ENCODE measurements around the gene LRP5. TPM values are rescaled to one million over a fixed set of nuclear protein-coding genes. Genes with fewer than 3 reads are reported as not detected.
A peak's percentile ranks its signal among the peaks of the same experiment; 100 is the strongest.

Gene LRP5
- total and polyA plus RNA-seq, 9 of the 15 experiments (the other 6 are each of a cell fraction or from before 2014, with no cell fraction given): 0.48 to 44.2 (median 13.5) TPM

DNA sequence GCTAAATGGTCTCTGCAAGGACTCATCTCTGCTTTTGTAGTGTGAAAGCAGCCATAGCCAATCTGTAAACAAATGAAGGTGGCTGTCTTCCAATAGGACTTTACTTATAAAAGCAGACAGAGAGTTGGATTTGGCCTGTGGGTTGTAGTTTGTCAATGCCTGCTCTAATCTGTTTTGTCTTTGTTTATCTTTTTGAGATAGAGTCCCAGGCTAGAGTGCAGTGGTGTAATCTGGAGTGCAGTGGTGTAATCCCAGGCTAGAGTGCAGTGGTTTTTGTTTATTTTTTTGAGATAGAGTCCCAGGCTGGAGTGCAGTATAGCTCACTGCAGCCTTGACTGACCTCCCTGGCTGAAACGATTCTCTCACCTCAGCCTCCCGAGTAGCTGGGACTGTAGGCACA, 156.7 kb downstream of the LRP5 start:
- intact Hi-C loops (cut with micrococcal nuclease): no loop called here
- ChIA-PET CTCF (ENCODE audit: low intra/inter-chr PET ratio) (no interaction called here), POLR2A (interaction anchor here (1.2 kb wide), 1 partner anchor 9 kb away, joined by 5 read pairs; the partner anchor contains the start of gene PPP6R3)
- no TSS peak for BruUV-seq (replicated peaks)
- no peak overlapping the region for H3K4me2 ChIP-seq (ENCODE audit: insufficient read depth, low read length)
- FAIRE-seq (peak; percentile 15), ATAC-seq (peak; percentile 70), DNase-seq (ENCODE audit: extremely low read depth in 1 of 4, low spot score in 3 of 4) (no peak)
- H3K9me1 ChIP-seq (ENCODE audit: control insufficient read depth, insufficient read depth, low read length): peaks cover 19% of the 10 kb centered on the region
- 23% methylated on average over 2 of the region's 2 CpGs for WGBS (ENCODE audit: insufficient coverage, low coverage, missing lambda C conversion rate)
- no peak overlapping the region for H3K4me3 ChIP-seq
- TF ChIP-seq CEBPB (tag; IDR thresholded peaks at IDR 0.05): peak; percentile 40; the same call in 1 of the 2 replicates
- peak; percentile 46 to 55; a peak in 2 of 4 replicates for TF ChIP-seq KDM1A (IDR thresholded peaks at IDR 0.05)
- TF ChIP-seq FOXK2 (conservative IDR thresholded peaks at IDR 0.05 in 1 of 2, IDR thresholded peaks at IDR 0.05 in 1 of 2; ENCODE audit: low read depth in 2 of 2): peak in 1 of 2 experiments; percentile 62; a peak in 2 of 4 replicates
- 0 out of 2 replicates have a peak, but pooled peaks have one; percentile 26 for TF ChIP-seq CBFA2T3 (IDR thresholded peaks at IDR 0.05)
- TF ChIP-seq NFATC3 (IDR thresholded peaks at IDR 0.05): peak; percentile 86
- TF ChIP-seq, protein P1, sequence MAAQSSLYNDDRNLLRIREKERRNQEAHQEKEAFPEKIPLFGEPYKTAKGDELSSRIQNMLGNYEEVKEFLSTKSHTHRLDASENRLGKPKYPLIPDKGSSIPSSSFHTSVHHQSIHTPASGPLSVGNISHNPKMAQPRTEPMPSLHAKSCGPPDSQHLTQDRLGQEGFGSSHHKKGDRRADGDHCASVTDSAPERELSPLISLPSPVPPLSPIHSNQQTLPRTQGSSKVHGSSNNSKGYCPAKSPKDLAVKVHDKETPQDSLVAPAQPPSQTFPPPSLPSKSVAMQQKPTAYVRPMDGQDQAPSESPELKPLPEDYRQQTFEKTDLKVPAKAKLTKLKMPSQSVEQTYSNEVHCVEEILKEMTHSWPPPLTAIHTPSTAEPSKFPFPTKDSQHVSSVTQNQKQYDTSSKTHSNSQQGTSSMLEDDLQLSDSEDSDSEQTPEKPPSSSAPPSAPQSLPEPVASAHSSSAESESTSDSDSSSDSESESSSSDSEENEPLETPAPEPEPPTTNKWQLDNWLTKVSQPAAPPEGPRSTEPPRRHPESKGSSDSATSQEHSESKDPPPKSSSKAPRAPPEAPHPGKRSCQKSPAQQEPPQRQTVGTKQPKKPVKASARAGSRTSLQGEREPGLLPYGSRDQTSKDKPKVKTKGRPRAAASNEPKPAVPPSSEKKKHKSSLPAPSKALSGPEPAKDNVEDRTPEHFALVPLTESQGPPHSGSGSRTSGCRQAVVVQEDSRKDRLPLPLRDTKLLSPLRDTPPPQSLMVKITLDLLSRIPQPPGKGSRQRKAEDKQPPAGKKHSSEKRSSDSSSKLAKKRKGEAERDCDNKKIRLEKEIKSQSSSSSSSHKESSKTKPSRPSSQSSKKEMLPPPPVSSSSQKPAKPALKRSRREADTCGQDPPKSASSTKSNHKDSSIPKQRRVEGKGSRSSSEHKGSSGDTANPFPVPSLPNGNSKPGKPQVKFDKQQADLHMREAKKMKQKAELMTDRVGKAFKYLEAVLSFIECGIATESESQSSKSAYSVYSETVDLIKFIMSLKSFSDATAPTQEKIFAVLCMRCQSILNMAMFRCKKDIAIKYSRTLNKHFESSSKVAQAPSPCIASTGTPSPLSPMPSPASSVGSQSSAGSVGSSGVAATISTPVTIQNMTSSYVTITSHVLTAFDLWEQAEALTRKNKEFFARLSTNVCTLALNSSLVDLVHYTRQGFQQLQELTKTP (IDR thresholded peaks at IDR 0.05; ENCODE audit: low read depth in 1 of 2, partially characterized antibody in 2 of 2): peak in 1 of 2 experiments; percentile 57
- no peak for TF ChIP-seq RBM17 (IDR thresholded peaks at IDR 0.05; ENCODE audit: borderline replicate concordance, low read depth, low read length)
- TF ChIP-seq, protein P2, sequence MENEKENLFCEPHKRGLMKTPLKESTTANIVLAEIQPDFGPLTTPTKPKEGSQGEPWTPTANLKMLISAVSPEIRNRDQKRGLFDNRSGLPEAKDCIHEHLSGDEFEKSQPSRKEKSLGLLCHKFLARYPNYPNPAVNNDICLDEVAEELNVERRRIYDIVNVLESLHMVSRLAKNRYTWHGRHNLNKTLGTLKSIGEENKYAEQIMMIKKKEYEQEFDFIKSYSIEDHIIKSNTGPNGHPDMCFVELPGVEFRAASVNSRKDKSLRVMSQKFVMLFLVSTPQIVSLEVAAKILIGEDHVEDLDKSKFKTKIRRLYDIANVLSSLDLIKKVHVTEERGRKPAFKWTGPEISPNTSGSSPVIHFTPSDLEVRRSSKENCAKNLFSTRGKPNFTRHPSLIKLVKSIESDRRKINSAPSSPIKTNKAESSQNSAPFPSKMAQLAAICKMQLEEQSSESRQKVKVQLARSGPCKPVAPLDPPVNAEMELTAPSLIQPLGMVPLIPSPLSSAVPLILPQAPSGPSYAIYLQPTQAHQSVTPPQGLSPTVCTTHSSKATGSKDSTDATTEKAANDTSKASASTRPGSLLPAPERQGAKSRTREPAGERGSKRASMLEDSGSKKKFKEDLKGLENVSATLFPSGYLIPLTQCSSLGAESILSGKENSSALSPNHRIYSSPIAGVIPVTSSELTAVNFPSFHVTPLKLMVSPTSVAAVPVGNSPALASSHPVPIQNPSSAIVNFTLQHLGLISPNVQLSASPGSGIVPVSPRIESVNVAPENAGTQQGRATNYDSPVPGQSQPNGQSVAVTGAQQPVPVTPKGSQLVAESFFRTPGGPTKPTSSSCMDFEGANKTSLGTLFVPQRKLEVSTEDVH (IDR thresholded peaks at IDR 0.05; ENCODE audit: low read depth, partially characterized antibody): no peak
- TF ChIP-seq DPF2 (IDR thresholded peaks at IDR 0.05): 0 out of 2 replicates have a peak, but pooled peaks have one; percentile 30
- TF ChIP-seq SMAD1 (IDR thresholded peaks at IDR 0.05; ENCODE audit: low read depth, low read length, partially characterized antibody): no peak
- TF ChIP-seq MEIS2 (IDR thresholded peaks at IDR 0.05; ENCODE audit: partially characterized antibody): peak; percentile 8
- TF ChIP-seq RCOR1 (IDR thresholded peaks at IDR 0.05; ENCODE audit: borderline replicate concordance in 1 of 2, low read depth in 2 of 2, low read length in 2 of 2): peak in 1 of 2 experiments; percentile 85; a peak in 2 of 4 replicates
- 0 out of 4 replicates have a peak, but pooled peaks of 1 of the 2 experiments have one; percentile 40 for TF ChIP-seq HDAC1 (IDR thresholded peaks at IDR 0.05)
- TF ChIP-seq ARID1B (IDR thresholded peaks at IDR 0.05): peak; percentile 44
- TF ChIP-seq SOX6 (IDR thresholded peaks at IDR 0.05): peak; percentile 67; the same call in 1 of the 2 replicates
- H4K20me1 ChIP-seq (replicated peaks; ENCODE audit: control insufficient read depth, insufficient read depth, low read length): peaks cover 71% of the 10 kb centered on the region
- H3K9me3 ChIP-seq (replicated peaks; ENCODE audit: control insufficient read depth, insufficient read depth, low read depth, low read length): no peaks in the 10 kb centered on the region
- peaks cover 98% of the 10 kb centered on the region for H3K79me2 ChIP-seq (ENCODE audit: control insufficient read depth, insufficient read depth, low read length)
- peaks cover 58% of the 10 kb centered on the region for H3K36me3 ChIP-seq (ENCODE audit: control insufficient read depth, insufficient read depth, low read length)
- no peak overlapping the region for H3K9ac ChIP-seq (ENCODE audit: insufficient read depth in 1 of 2, low read depth in 2 of 2, low read length in 2 of 2)
- H3K27me3 ChIP-seq (ENCODE audit: control insufficient read depth in 2 of 2, insufficient read depth in 2 of 2, low read length in 2 of 2): no peaks in the 10 kb centered on the region
- no peak overlapping the region for H2AFZ ChIP-seq (ENCODE audit: low read depth, low read length)
- peaks cover 20 to 35% of the 10 kb centered on the region in 2 experiments for H3K4me1 ChIP-seq (replicated peaks in 1 of 2; ENCODE audit: control insufficient read depth in 2 of 2, insufficient read depth in 2 of 2, low read length in 2 of 2)
- in situ Hi-C loops (cut with MboI): no loop called here
- H3K27ac ChIP-seq (ENCODE audit: extremely low read depth, low read depth, low read length): no peak overlapping the region

All from K562 (cell line).